ES-I3 (cell line): ENCODE measurements around the gene SMARCA4.

Experiments used
- H3K36me3 ChIP-seq: 2 replicates; pipeline ENCODE4 v1.6.1; 2013; ENCODE audit warnings: mild to moderate bottlenecking, low read length, control low read depth, moderate library complexity; ENCODE audit not compliant: insufficient read depth
- H3K4me1 ChIP-seq: 2 replicates; pipeline ENCODE4 v1.6.1; 2013; ENCODE audit warnings: mild to moderate bottlenecking, control low read depth, low read length; ENCODE audit not compliant: insufficient read depth
- H3K9ac ChIP-seq: 2 replicates; pipeline ENCODE4 v1.6.1; 2013; ENCODE audit warnings: low read depth, mild to moderate bottlenecking, low read length, moderate library complexity
- H3K9me3 ChIP-seq: 2 replicates; pipeline ENCODE4 v1.6.1; 2013; ENCODE audit warnings: mild to moderate bottlenecking, low read length, moderate library complexity; ENCODE audit not compliant: control insufficient read depth, insufficient read depth

SMARCA4 gene

GRCh38 chr19:10960314-10961072 lies at the start of gene SMARCA4:
Gene SMARCA4, plus strand, starts transcription at chr19:10961030. Its CDS starts 23,122 bp downstream, at chr19:10984152.
- H3K9ac ChIP-seq: peak within 1 kb of the TSS; percentile 98
- no peaks in the 10 kb centered on the region for H3K9me3 ChIP-seq
- no peaks in the 10 kb centered on the region for H3K36me3 ChIP-seq
- H3K4me1 ChIP-seq: peaks cover 12% of the 10 kb centered on the region; the same call in 1 of the 2 replicates

GRCh38 chr19:10911579-10912363 lies 49.1 kb upstream of the SMARCA4 start:
- H3K4me1 ChIP-seq: no peaks in the 10 kb centered on the region
- H3K9me3 ChIP-seq: no peaks in the 10 kb centered on the region
- H3K36me3 ChIP-seq: peaks cover 9% of the 10 kb centered on the region
- no peak overlapping the region for H3K9ac ChIP-seq

- Histone ChIP-seq H3K4me1 (no peaks in the 10 kb centered on the region), H3K9me3 (no peaks in the 10 kb centered on the region), H3K36me3 (peaks cover 10% of the 10 kb centered on the region), H3K9ac (no peak overlapping the region)
Measured at GRCh38 chr19:10912619-10913018, 48.2 kb upstream of the SMARCA4 start.

GRCh38 chr19:10913716-10914340 lies 47.0 kb upstream of the SMARCA4 start:
- Histone ChIP-seq H3K9me3 (no peaks in the 10 kb centered on the region), H3K4me1 (no peaks in the 10 kb centered on the region), H3K9ac (no peak overlapping the region), H3K36me3 (peaks cover 5% of the 10 kb centered on the region; the same call in 1 of the 2 replicates)

- peaks cover 5% of the 10 kb centered on the region; the same call in 1 of the 2 replicates for H3K36me3 ChIP-seq
- H3K9ac ChIP-seq: no peak overlapping the region
- H3K4me1 ChIP-seq: no peaks in the 10 kb centered on the region
- H3K9me3 ChIP-seq: no peaks in the 10 kb centered on the region
Measured at GRCh38 chr19:10915130-10916091, 45.4 kb upstream of the SMARCA4 start.

- peaks cover 7% of the 10 kb centered on the region; the same call in 1 of the 2 replicates for H3K36me3 ChIP-seq
- H3K4me1 ChIP-seq: no peaks in the 10 kb centered on the region
- no peak overlapping the region for H3K9ac ChIP-seq
- H3K9me3 ChIP-seq: no peaks in the 10 kb centered on the region
Measured at GRCh38 chr19:10916602-10917001, 44.2 kb upstream of the SMARCA4 start.

GRCh38 chr19:10918359-10918758 lies 42.5 kb upstream of the SMARCA4 start:
- H3K36me3 ChIP-seq: peaks cover 7% of the 10 kb centered on the region
- H3K9ac ChIP-seq: no peak overlapping the region
- H3K4me1 ChIP-seq: no peaks in the 10 kb centered on the region
- H3K9me3 ChIP-seq: no peaks in the 10 kb centered on the region

- no peaks in the 10 kb centered on the region for H3K4me1 ChIP-seq
- H3K9me3 ChIP-seq: no peaks in the 10 kb centered on the region
- H3K9ac ChIP-seq: no peak overlapping the region
- H3K36me3 ChIP-seq: peaks cover 11% of the 10 kb centered on the region
Measured at GRCh38 chr19:10919352-10920287, 41.2 kb upstream of the SMARCA4 start.

- H3K9ac ChIP-seq: no peak overlapping the region
- H3K36me3 ChIP-seq: peaks cover 11% of the 10 kb centered on the region
- H3K4me1 ChIP-seq: no peaks in the 10 kb centered on the region
- no peaks in the 10 kb centered on the region for H3K9me3 ChIP-seq
Measured at GRCh38 chr19:10920288-10920655, 40.6 kb upstream of the SMARCA4 start.

- no peak overlapping the region for H3K9ac ChIP-seq
- no peaks in the 10 kb centered on the region for H3K4me1 ChIP-seq
- peaks cover 11% of the 10 kb centered on the region for H3K36me3 ChIP-seq
- H3K9me3 ChIP-seq: no peaks in the 10 kb centered on the region
Measured at GRCh38 chr19:10920781-10921180, 40.0 kb upstream of the SMARCA4 start.

GRCh38 chr19:10921199-10921909 lies 39.5 kb upstream of the SMARCA4 start:
- Histone ChIP-seq H3K9ac (no peak overlapping the region), H3K4me1 (no peaks in the 10 kb centered on the region), H3K36me3 (peaks cover 11% of the 10 kb centered on the region)

GRCh38 chr19:10921910-10922637 lies 38.8 kb upstream of the SMARCA4 start:
- H3K4me1 ChIP-seq: no peaks in the 10 kb centered on the region
- no peaks in the 10 kb centered on the region for H3K9me3 ChIP-seq
- peaks cover 6% of the 10 kb centered on the region for H3K36me3 ChIP-seq
- H3K9ac ChIP-seq: no peak overlapping the region

More at GRCh38 chr19:10921199-10921909, 39.5 kb upstream of the SMARCA4 start:
- H3K9me3 ChIP-seq: no peaks in the 10 kb centered on the region
